Stimulated activated effector memory CD8-positive, alpha-beta T cell treated with anti-CD3 and anti-CD28 coated beads, Interleukin-12 subunit alpha, Interleukin-12 subunit beta, amount 100 ng/mL, for 72 hours (primary cell): ENCODE measurements around the gene FAM163B.

Source experiments
- ATAC-seq: fragments of 150-1000 bp; cut with Tn5 transposase; 2 replicates; pipeline ENCODE4 v1.10.0; 2021
- DNase-seq, 2 donors: peaks; one replicate each; pipeline ENCODE4 v3.0.0; 2021 to 2022; ENCODE audit warnings: low spot score in 2 of 2
- H3K27ac Mint-ChIP-seq: one replicate; pipeline ENCODE4 v1.8.0; 2022; ENCODE audit warnings: mild to moderate bottlenecking, mixed read lengths
- H3K36me3 Mint-ChIP-seq: one replicate; pipeline ENCODE4 v1.8.0; 2022; ENCODE audit warnings: mild to moderate bottlenecking, mixed read lengths
- H3K4me1 Mint-ChIP-seq: one replicate; pipeline ENCODE4 v1.8.0; 2022; ENCODE audit warnings: mixed read lengths
- H3K4me3 Mint-ChIP-seq: one replicate; pipeline ENCODE4 v1.8.0; 2022; ENCODE audit warnings: mild to moderate bottlenecking, mixed read lengths
- H3K9me3 Mint-ChIP-seq: one replicate; pipeline ENCODE4 v1.8.0; 2022; ENCODE audit warnings: mixed read lengths

Gene FAM163B

GRCh38 chr9:133642708-133643361 lies 33.6 kb upstream of the FAM163B start:
- DNase-seq (no peak), ATAC-seq (no peak)
- Mint-ChIP-seq H3K4me3 (no peak overlapping the region), H3K4me1 (no peaks in the 10 kb centered on the region), H3K36me3 (no peaks in the 10 kb centered on the region), H3K9me3 (no peaks in the 10 kb centered on the region), H3K27ac (no peak overlapping the region)

- Mint-ChIP-seq H3K27ac (no peak overlapping the region), H3K9me3 (no peaks in the 10 kb centered on the region), H3K4me3 (no peak overlapping the region), H3K4me1 (no peaks in the 10 kb centered on the region), H3K36me3 (no peaks in the 10 kb centered on the region)
- no peak for ATAC-seq
- DNase-seq = no peak
These were observed 32.8 kb upstream of the FAM163B start for GRCh38 chr9:133641861-133642595.

- Mint-ChIP-seq H3K4me1 (no peaks in the 10 kb centered on the region), H3K4me3 (no peak overlapping the region), H3K27ac (no peak overlapping the region), H3K36me3 (no peaks in the 10 kb centered on the region), H3K9me3 (no peaks in the 10 kb centered on the region)
- DNase-seq (no peak), ATAC-seq (no peak)
These were observed 32.1 kb upstream of the FAM163B start for GRCh38 chr9:133641396-133641655.

- Mint-ChIP-seq H3K27ac (peak overlapping the region; percentile 55), H3K4me3 (no peak overlapping the region), H3K4me1 (no peaks in the 10 kb centered on the region), H3K36me3 (no peaks in the 10 kb centered on the region), H3K9me3 (no peaks in the 10 kb centered on the region)
- ATAC-seq (no peak), DNase-seq (no peak)
These were observed 31.6 kb upstream of the FAM163B start for GRCh38 chr9:133640580-133641395.

GRCh38 chr9:133640160-133640559 lies 31.0 kb upstream of the FAM163B start:
- Mint-ChIP-seq H3K4me1 (no peaks in the 10 kb centered on the region), H3K36me3 (no peaks in the 10 kb centered on the region), H3K9me3 (no peaks in the 10 kb centered on the region), H3K27ac (no peak overlapping the region), H3K4me3 (no peak overlapping the region)
- DNase-seq (no peak), ATAC-seq (no peak)

GRCh38 chr9:133639613-133640012 lies 30.4 kb upstream of the FAM163B start:
- ATAC-seq (no peak), DNase-seq (no peak)
- Mint-ChIP-seq H3K4me1 (no peaks in the 10 kb centered on the region), H3K27ac (no peak overlapping the region), H3K4me3 (no peak overlapping the region), H3K9me3 (no peaks in the 10 kb centered on the region), H3K36me3 (no peaks in the 10 kb centered on the region)

GRCh38 chr9:133638711-133639110 lies 29.5 kb upstream of the FAM163B start:
- ATAC-seq (no peak), DNase-seq (no peak)
- H3K9me3 Mint-ChIP-seq = no peaks in the 10 kb centered on the region
- H3K36me3 Mint-ChIP-seq = no peaks in the 10 kb centered on the region
- H3K27ac Mint-ChIP-seq = no peak overlapping the region
- no peak overlapping the region for H3K4me3 Mint-ChIP-seq
- H3K4me1 Mint-ChIP-seq = no peaks in the 10 kb centered on the region

GRCh38 chr9:133638076-133638475 lies 28.9 kb upstream of the FAM163B start:
- no peak for ATAC-seq
- H3K36me3 Mint-ChIP-seq = no peaks in the 10 kb centered on the region
- no peak overlapping the region for H3K27ac Mint-ChIP-seq
- no peak overlapping the region for H3K4me3 Mint-ChIP-seq
- no peaks in the 10 kb centered on the region for H3K4me1 Mint-ChIP-seq
- DNase-seq = no peak
- no peaks in the 10 kb centered on the region for H3K9me3 Mint-ChIP-seq

- Mint-ChIP-seq H3K4me1 (no peaks in the 10 kb centered on the region), H3K4me3 (no peak overlapping the region), H3K27ac (no peak overlapping the region), H3K9me3 (no peaks in the 10 kb centered on the region), H3K36me3 (no peaks in the 10 kb centered on the region)
- ATAC-seq (no peak), DNase-seq (no peak)
These were observed 28.4 kb upstream of the FAM163B start for GRCh38 chr9:133637451-133638055.

- no peak for DNase-seq
- no peak for ATAC-seq
- H3K4me1 Mint-ChIP-seq = no peaks in the 10 kb centered on the region
- no peaks in the 10 kb centered on the region for H3K36me3 Mint-ChIP-seq
- no peak overlapping the region for H3K27ac Mint-ChIP-seq
- H3K4me3 Mint-ChIP-seq = no peak overlapping the region
- no peaks in the 10 kb centered on the region for H3K9me3 Mint-ChIP-seq
These were observed 27.7 kb upstream of the FAM163B start for GRCh38 chr9:133636902-133637301.

- Mint-ChIP-seq H3K27ac (no peak within 1 kb of the TSS), H3K4me1 (no peaks in the 10 kb centered on the region), H3K4me3 (no peak within 1 kb of the TSS), H3K36me3 (no peaks in the 10 kb centered on the region), H3K9me3 (no peaks in the 10 kb centered on the region)
- ATAC-seq (no peak), DNase-seq (no peak)
These were observed 26.6 kb upstream of the FAM163B start, which contains the start of gene DBH for GRCh38 chr9:133635533-133636531. Gene DBH (plus strand): TSS chr9:133636363. CDS start chr9:133636372, 9 bp downstream.

GRCh38 chr9:133635098-133635497 lies 25.9 kb upstream of the FAM163B start:
- Mint-ChIP-seq H3K9me3 (no peaks in the 10 kb centered on the region), H3K27ac (no peak overlapping the region), H3K4me1 (no peaks in the 10 kb centered on the region), H3K36me3 (no peaks in the 10 kb centered on the region), H3K4me3 (no peak overlapping the region)
- no peak for DNase-seq
- no peak for ATAC-seq

- Mint-ChIP-seq H3K36me3 (no peaks in the 10 kb centered on the region), H3K9me3 (no peaks in the 10 kb centered on the region), H3K27ac (no peak overlapping the region), H3K4me3 (no peak overlapping the region), H3K4me1 (no peaks in the 10 kb centered on the region)
- DNase-seq (no peak), ATAC-seq (no peak)
These were observed 25.0 kb upstream of the FAM163B start for GRCh38 chr9:133634081-133634691.

- Mint-ChIP-seq H3K9me3 (no peaks in the 10 kb centered on the region), H3K4me3 (no peak overlapping the region), H3K36me3 (no peaks in the 10 kb centered on the region), H3K27ac (no peak overlapping the region), H3K4me1 (no peaks in the 10 kb centered on the region)
- ATAC-seq (no peak), DNase-seq (no peak)
These were observed 24.5 kb upstream of the FAM163B start for GRCh38 chr9:133633681-133634080.
